Effector memory CD8-positive, alpha-beta T cell (primary cell): Measurements from ENCODE around the gene ABCB10.

Experiments used
- ATAC-seq: fragments of 150-1000 bp; cut with Tn5 transposase; replicated peaks from 2 replicates; pipeline ENCODE4 v1.10.0; 2021; ENCODE audit warnings: mild to moderate bottlenecking, moderate library complexity
- DNase-seq, 3 experiments: peaks; one replicate each; pipeline ENCODE4 v3.0.0; 2021
- H3K27ac Mint-ChIP-seq, 2 donors: one replicate each; pipeline ENCODE4 v1.8.0; 2022; ENCODE audit warnings: mild to moderate bottlenecking in 2 of 2, mixed read lengths in 2 of 2, moderate library complexity in 2 of 2
- H3K27me3 Mint-ChIP-seq, 2 donors: one replicate each; pipeline ENCODE4 v1.8.0; 2022; ENCODE audit warnings: mixed read lengths in 2 of 2
- H3K36me3 Mint-ChIP-seq: one replicate; pipeline ENCODE4 v1.8.0; 2022; ENCODE audit warnings: mild to moderate bottlenecking, moderate library complexity, mixed read lengths; ENCODE audit not compliant: insufficient read depth
- H3K4me1 Mint-ChIP-seq, 2 donors: one replicate each; pipeline ENCODE4 v1.8.0; 2022; ENCODE audit warnings: low read depth in 2 of 2, mixed read lengths in 2 of 2
- H3K4me3 Mint-ChIP-seq, 2 donors: one replicate each; pipeline ENCODE4 v1.8.0; 2022; ENCODE audit warnings: mild to moderate bottlenecking in 2 of 2, mixed read lengths in 2 of 2, moderate library complexity in 2 of 2
- H3K9me3 Mint-ChIP-seq, 2 donors: one replicate each; pipeline ENCODE4 v1.8.0; 2022; ENCODE audit warnings: mixed read lengths in 2 of 2

Gene ABCB10

GRCh38 chr1:229582715-229583114 is 24.2 kb upstream of the ABCB10 start:
- Mint-ChIP-seq H3K9me3 (no peaks in the 10 kb centered on the region), H3K36me3 (peaks cover 4% of the 10 kb centered on the region), H3K4me1 (no peaks in the 10 kb centered on the region), H3K4me3 (no peak overlapping the region), H3K27ac (no peak overlapping the region), H3K27me3 (peaks cover 12% of the 10 kb centered on the region in 2 donors)
- ATAC-seq (no peak), DNase-seq (no peak)

- H3K27ac Mint-ChIP-seq, result no peak overlapping the region
- DNase-seq, result no peak
- H3K4me3 Mint-ChIP-seq, result no peak overlapping the region
These were observed 23.6 kb upstream of the ABCB10 start for GRCh38 chr1:229582011-229582694.

GRCh38 chr1:229581485-229581884 is 23.0 kb upstream of the ABCB10 start:
- H3K27me3 Mint-ChIP-seq, result peaks cover 12 to 14% of the 10 kb centered on the region in 2 donors
- DNase-seq (no peak), ATAC-seq (no peak)
- H3K9me3 Mint-ChIP-seq, result no peaks in the 10 kb centered on the region
- H3K4me1 Mint-ChIP-seq, result no peaks in the 10 kb centered on the region
- no peak overlapping the region for H3K27ac Mint-ChIP-seq
- H3K36me3 Mint-ChIP-seq, result peaks cover 4% of the 10 kb centered on the region
- H3K4me3 Mint-ChIP-seq, result no peak overlapping the region

More at GRCh38 chr1:229582011-229582694, 23.6 kb upstream of the ABCB10 start:
- Mint-ChIP-seq H3K9me3 (no peaks in the 10 kb centered on the region), H3K36me3 (peaks cover 4% of the 10 kb centered on the region), H3K27me3 (peaks cover 12 to 14% of the 10 kb centered on the region in 2 donors), H3K4me1 (no peaks in the 10 kb centered on the region)
- no peak for ATAC-seq

- Mint-ChIP-seq H3K36me3 (no peaks in the 10 kb centered on the region), H3K4me3 (no peak overlapping the region), H3K27ac (no peak overlapping the region), H3K9me3 (no peaks in the 10 kb centered on the region), H3K27me3 (peaks cover 14 to 15% of the 10 kb centered on the region in 2 donors), H3K4me1 (no peaks in the 10 kb centered on the region)
- DNase-seq (no peak), ATAC-seq (no peak)
These were observed 20.7 kb upstream of the ABCB10 start for GRCh38 chr1:229579059-229579673.

- no peaks in the 10 kb centered on the region for H3K9me3 Mint-ChIP-seq
- H3K36me3 Mint-ChIP-seq, result no peaks in the 10 kb centered on the region
- ATAC-seq (no peak), DNase-seq (no peak)
- H3K27me3 Mint-ChIP-seq, result peaks cover 21% of the 10 kb centered on the region in 2 donors
- H3K4me3 Mint-ChIP-seq, result no peak overlapping the region
- no peaks in the 10 kb centered on the region for H3K4me1 Mint-ChIP-seq
- peak overlapping the region in 1 of 2 donors; percentile 64 for H3K27ac Mint-ChIP-seq
These were observed 19.9 kb upstream of the ABCB10 start for GRCh38 chr1:229578168-229579058.

GRCh38 chr1:229574679-229575442 is 16.4 kb upstream of the ABCB10 start:
- H3K27ac Mint-ChIP-seq, result no peak overlapping the region
- DNase-seq (no peak), ATAC-seq (no peak)
- H3K27me3 Mint-ChIP-seq, result peaks cover 21 to 22% of the 10 kb centered on the region in 2 donors
- H3K4me3 Mint-ChIP-seq, result no peak overlapping the region
- H3K4me1 Mint-ChIP-seq, result no peaks in the 10 kb centered on the region
- H3K9me3 Mint-ChIP-seq, result no peaks in the 10 kb centered on the region
- no peaks in the 10 kb centered on the region for H3K36me3 Mint-ChIP-seq

GRCh38 chr1:229572286-229572685 is 13.8 kb upstream of the ABCB10 start:
- ATAC-seq, result no peak
- Mint-ChIP-seq H3K4me3 (no peak overlapping the region), H3K27ac (no peak overlapping the region)

GRCh38 chr1:229570891-229571516 is 12.5 kb upstream of the ABCB10 start:
- H3K9me3 Mint-ChIP-seq, result no peaks in the 10 kb centered on the region
- H3K4me1 Mint-ChIP-seq, result no peaks in the 10 kb centered on the region
- no peak overlapping the region for H3K27ac Mint-ChIP-seq
- peaks cover 7 to 19% of the 10 kb centered on the region in 2 donors for H3K27me3 Mint-ChIP-seq
- ATAC-seq (no peak), DNase-seq (no peak)
- H3K36me3 Mint-ChIP-seq, result no peaks in the 10 kb centered on the region
- no peak overlapping the region for H3K4me3 Mint-ChIP-seq

More at GRCh38 chr1:229572286-229572685, 13.8 kb upstream of the ABCB10 start:
- Mint-ChIP-seq H3K27me3 (peaks cover 7 to 15% of the 10 kb centered on the region in 2 donors), H3K36me3 (no peaks in the 10 kb centered on the region), H3K9me3 (no peaks in the 10 kb centered on the region), H3K4me1 (no peaks in the 10 kb centered on the region)
- DNase-seq, result no peak

- H3K9me3 Mint-ChIP-seq, result no peaks in the 10 kb centered on the region
- DNase-seq (no peak), ATAC-seq (no peak)
- H3K27ac Mint-ChIP-seq, result no peak overlapping the region
- no peaks in the 10 kb centered on the region for H3K4me1 Mint-ChIP-seq
- H3K4me3 Mint-ChIP-seq, result no peak overlapping the region
- H3K27me3 Mint-ChIP-seq, result peaks cover 7 to 19% of the 10 kb centered on the region in 2 donors
- no peaks in the 10 kb centered on the region for H3K36me3 Mint-ChIP-seq
These were observed 11.8 kb upstream of the ABCB10 start for GRCh38 chr1:229570305-229570704.

- Mint-ChIP-seq H3K27me3 (peaks cover 0 to 9% of the 10 kb centered on the region in 2 donors), H3K36me3 (no peaks in the 10 kb centered on the region), H3K27ac (no peak overlapping the region), H3K4me3 (no peak overlapping the region), H3K4me1 (no peaks in the 10 kb centered on the region), H3K9me3 (no peaks in the 10 kb centered on the region)
- ATAC-seq (no peak), DNase-seq (no peak)
These were observed 8.8 kb upstream of the ABCB10 start for GRCh38 chr1:229567109-229567868.

GRCh38 chr1:229563701-229564100 is 5.2 kb upstream of the ABCB10 start:
- Mint-ChIP-seq H3K36me3 (peaks cover 4% of the 10 kb centered on the region), H3K27me3 (peaks cover 0 to 9% of the 10 kb centered on the region in 2 donors), H3K4me3 (no peak overlapping the region), H3K4me1 (peaks cover 5 to 8% of the 10 kb centered on the region in 2 donors), H3K27ac (no peak overlapping the region), H3K9me3 (no peaks in the 10 kb centered on the region)
- DNase-seq (no peak), ATAC-seq (no peak)

- Mint-ChIP-seq H3K4me3 (no peak overlapping the region), H3K27me3 (peaks cover 0 to 9% of the 10 kb centered on the region in 2 donors), H3K4me1 (peaks cover 5 to 8% of the 10 kb centered on the region in 2 donors), H3K9me3 (no peaks in the 10 kb centered on the region), H3K27ac (no peak overlapping the region), H3K36me3 (peaks cover 4% of the 10 kb centered on the region)
- DNase-seq, result no peak
- no peak for ATAC-seq
These were observed 4.7 kb upstream of the ABCB10 start for GRCh38 chr1:229563241-229563640.
